HepG2 (cell line): ENCODE measurements around the gene ATP6V0A1. TPM values are rescaled to one million over a fixed set of nuclear protein-coding genes. Genes with fewer than 3 reads are reported as not detected.
A peak's percentile ranks its signal among the peaks of the same experiment; 100 is the strongest.

Experiments used
- HDAC1 ChIP-seq: sonication (generic); formaldehyde crosslinking; IDR thresholded peaks from 2 replicates; pipeline ENCODE4 v1.5.1; 2020; ENCODE audit warnings: mild to moderate bottlenecking, missing genetic modification reagents
- SETDB1 ChIP-seq: sonication (generic); formaldehyde crosslinking; IDR thresholded peaks from 2 replicates; pipeline ENCODE4 v1.5.1; 2020; ENCODE audit warnings: missing genetic modification reagents, mild to moderate bottlenecking, borderline replicate concordance
- ZBTB20 ChIP-seq: sonication (generic); formaldehyde crosslinking; IDR thresholded peaks from 2 replicates; pipeline ENCODE4 v1.8.1; 2023; ENCODE audit warnings: missing genetic modification reagents, low read depth, mild to moderate bottlenecking, borderline replicate concordance
- ZFP62 ChIP-seq: sonication (generic); formaldehyde crosslinking; IDR thresholded peaks from 2 replicates; pipeline ENCODE4 v1.4.0; 2020; ENCODE audit warnings: missing genetic modification reagents
- ZNF577 ChIP-seq: sonication (generic); formaldehyde crosslinking; IDR thresholded peaks from 2 replicates; pipeline ENCODE4 v1.4.0; 2020; ENCODE audit warnings: mild to moderate bottlenecking, low read depth, missing genetic modification reagents, borderline replicate concordance
- polyA plus RNA-seq, 8 experiments: library from polyadenylated mRNA; depleted of rRNA in 3 of 8; stranded (reverse) in 7 of 8; unstranded in 1 of 8; fragments of >200 nt; fragmentation: Illumina TruSeq in 4 of 8; extraction: Trizol in 4 of 8; gene quantifications; 2 replicates each; pipeline versions ENCODE4 v1.2.1 to v1.2.3, GENCODE V29; 2011 to 2016; ENCODE audit warnings: low read depth in 4 of 8, missing spikeins in 1 of 8, mixed read lengths in 1 of 8; ENCODE audit not compliant: insufficient read depth in 1 of 8
- total RNA-seq, 5 experiments: library from RNA; depleted of rRNA; stranded (reverse); fragments of >200 nt; fragmentation: Illumina TruSeq; extraction: Trizol; gene quantifications; 2 replicates each; pipeline ENCODE4 v1.2.3, GENCODE V29; 2016; ENCODE audit warnings: low read depth in 1 of 5
- TF ChIP-seq, protein P1 (sequence below): sonication (generic); formaldehyde crosslinking; IDR thresholded peaks from one replicate; pipeline ENCODE4 v1.5.1; 2020; ENCODE audit warnings: mild to moderate bottlenecking, missing genetic modification reagents; ENCODE audit errors: not compliant biosample characterization

Gene ATP6V0A1
- total and polyA plus RNA-seq, 2 of the 13 experiments (the other 11 are each of a cell fraction or from before 2014, with no cell fraction given): 27.9 to 54.1 TPM

GRCh38 chr17:42459256-42459800 lies 650 bp downstream of the ATP6V0A1 start (continued):
- TF ChIP-seq, protein P1, sequence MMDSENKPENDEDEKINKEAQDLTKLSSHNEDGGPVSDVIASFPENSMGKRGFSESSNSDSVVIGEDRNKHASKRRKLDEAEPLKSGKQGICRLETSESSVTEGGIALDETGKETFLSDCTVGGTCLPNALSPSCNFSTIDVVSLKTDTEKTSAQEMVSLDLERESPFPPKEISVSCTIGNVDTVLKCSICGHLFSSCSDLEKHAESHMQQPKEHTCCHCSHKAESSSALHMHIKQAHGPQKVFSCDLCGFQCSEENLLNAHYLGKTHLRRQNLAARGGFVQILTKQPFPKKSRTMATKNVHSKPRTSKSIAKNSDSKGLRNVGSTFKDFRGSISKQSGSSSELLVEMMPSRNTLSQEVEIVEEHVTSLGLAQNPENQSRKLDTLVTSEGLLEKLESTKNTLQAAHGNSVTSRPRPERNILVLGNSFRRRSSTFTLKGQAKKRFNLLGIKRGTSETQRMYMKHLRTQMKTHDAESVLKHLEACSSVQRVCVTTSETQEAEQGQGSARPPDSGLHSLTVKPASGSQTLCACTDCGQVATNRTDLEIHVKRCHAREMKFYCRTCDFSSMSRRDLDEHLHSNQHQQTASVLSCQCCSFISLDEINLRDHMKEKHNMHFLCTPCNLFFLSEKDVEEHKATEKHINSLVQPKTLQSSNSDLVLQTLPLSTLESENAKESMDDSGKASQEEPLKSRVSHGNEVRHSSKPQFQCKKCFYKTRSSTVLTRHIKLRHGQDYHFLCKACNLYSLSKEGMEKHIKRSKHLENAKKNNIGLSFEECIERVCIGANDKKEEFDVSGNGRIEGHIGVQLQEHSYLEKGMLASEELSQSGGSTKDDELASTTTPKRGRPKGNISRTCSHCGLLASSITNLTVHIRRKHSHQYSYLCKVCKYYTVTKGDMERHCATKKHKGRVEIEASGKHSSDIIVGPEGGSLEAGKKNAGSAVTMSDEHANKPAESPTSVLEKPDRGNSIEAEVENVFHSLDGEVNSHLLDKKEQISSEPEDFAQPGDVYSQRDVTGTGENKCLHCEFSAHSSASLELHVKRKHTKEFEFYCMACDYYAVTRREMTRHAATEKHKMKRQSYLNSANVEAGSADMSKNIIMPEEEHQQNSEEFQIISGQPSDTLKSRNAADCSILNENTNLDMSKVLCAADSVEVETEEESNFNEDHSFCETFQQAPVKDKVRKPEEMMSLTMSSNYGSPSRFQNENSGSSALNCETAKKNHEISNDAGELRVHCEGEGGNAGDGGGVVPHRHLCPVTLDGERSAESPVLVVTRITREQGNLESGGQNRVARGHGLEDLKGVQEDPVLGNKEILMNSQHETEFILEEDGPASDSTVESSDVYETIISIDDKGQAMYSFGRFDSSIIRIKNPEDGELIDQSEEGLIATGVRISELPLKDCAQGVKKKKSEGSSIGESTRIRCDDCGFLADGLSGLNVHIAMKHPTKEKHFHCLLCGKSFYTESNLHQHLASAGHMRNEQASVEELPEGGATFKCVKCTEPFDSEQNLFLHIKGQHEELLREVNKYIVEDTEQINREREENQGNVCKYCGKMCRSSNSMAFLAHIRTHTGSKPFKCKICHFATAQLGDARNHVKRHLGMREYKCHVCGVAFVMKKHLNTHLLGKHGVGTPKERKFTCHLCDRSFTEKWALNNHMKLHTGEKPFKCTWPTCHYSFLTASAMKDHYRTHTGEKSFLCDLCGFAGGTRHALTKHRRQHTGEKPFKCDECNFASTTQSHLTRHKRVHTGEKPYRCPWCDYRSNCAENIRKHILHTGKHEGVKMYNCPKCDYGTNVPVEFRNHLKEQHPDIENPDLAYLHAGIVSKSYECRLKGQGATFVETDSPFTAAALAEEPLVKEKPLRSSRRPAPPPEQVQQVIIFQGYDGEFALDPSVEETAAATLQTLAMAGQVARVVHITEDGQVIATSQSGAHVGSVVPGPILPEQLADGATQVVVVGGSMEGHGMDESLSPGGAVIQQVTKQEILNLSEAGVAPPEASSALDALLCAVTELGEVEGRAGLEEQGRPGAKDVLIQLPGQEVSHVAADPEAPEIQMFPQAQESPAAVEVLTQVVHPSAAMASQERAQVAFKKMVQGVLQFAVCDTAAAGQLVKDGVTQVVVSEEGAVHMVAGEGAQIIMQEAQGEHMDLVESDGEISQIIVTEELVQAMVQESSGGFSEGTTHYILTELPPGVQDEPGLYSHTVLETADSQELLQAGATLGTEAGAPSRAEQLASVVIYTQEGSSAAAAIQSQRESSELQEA: no peak
- no peak for TF ChIP-seq ZFP62 (CRISPR knock-in tag)
- TF ChIP-seq HDAC1 (CRISPR knock-in tag): 0 out of 2 replicates have a peak, but pooled peaks have one; percentile 6
- no peak for TF ChIP-seq ZNF577
- TF ChIP-seq ZBTB20 (CRISPR knock-in tag): no peak
- no peak for TF ChIP-seq SETDB1 (CRISPR knock-in tag)
